ENCODE results near the gene THAP10. TPM values are rescaled to one million over a fixed set of nuclear protein-coding genes. Genes with fewer than 3 reads are reported as not detected.
A peak's percentile ranks its signal among the peaks of the same experiment; 100 is the strongest.

The THAP10 gene
- total RNA-seq, 1 donor: 7.9 TPM

GRCh38 chr15:70837476-70837875 lies 54.8 kb downstream of the THAP10 start:
- no peak for DNase-seq (ENCODE audit: low read depth)
- H3K4me3 ChIP-seq (ENCODE audit: low read depth, low read length): no peak overlapping the region
- TF ChIP-seq CTCF (IDR thresholded peaks at IDR 0.05; ENCODE audit: insufficient read depth, low read length): no peak

GRCh38 chr15:70835841-70836240 lies 56.4 kb downstream of the THAP10 start:
- DNase-seq (ENCODE audit: low read depth): peak; percentile 43
- TF ChIP-seq CTCF (IDR thresholded peaks at IDR 0.05; ENCODE audit: insufficient read depth, low read length): no peak
- no peak overlapping the region for H3K4me3 ChIP-seq (ENCODE audit: low read depth, low read length)

- H3K4me3 ChIP-seq (ENCODE audit: low read depth, low read length): no peak overlapping the region
- peak; percentile 88 for DNase-seq (ENCODE audit: low read depth)
- no peak for TF ChIP-seq CTCF (IDR thresholded peaks at IDR 0.05; ENCODE audit: insufficient read depth, low read length)
Observed at GRCh38 chr15:70835415-70835814, 56.8 kb downstream of the THAP10 start.

GRCh38 chr15:70834999-70835398 lies 57.2 kb downstream of the THAP10 start:
- H3K4me3 ChIP-seq (ENCODE audit: low read depth, low read length): no peak overlapping the region
- DNase-seq (ENCODE audit: low read depth): no peak
- TF ChIP-seq CTCF (IDR thresholded peaks at IDR 0.05; ENCODE audit: insufficient read depth, low read length): no peak

GRCh38 chr15:70833861-70834765 lies 58.1 kb downstream of the THAP10 start:
- H3K4me3 ChIP-seq (ENCODE audit: low read depth, low read length): no peak overlapping the region
- no peak for TF ChIP-seq CTCF (IDR thresholded peaks at IDR 0.05; ENCODE audit: insufficient read depth, low read length)
- DNase-seq (ENCODE audit: low read depth): peak; percentile 91

- no peak for TF ChIP-seq CTCF (IDR thresholded peaks at IDR 0.05; ENCODE audit: insufficient read depth, low read length)
- no peak for DNase-seq (ENCODE audit: low read depth)
- no peak overlapping the region for H3K4me3 ChIP-seq (ENCODE audit: low read depth, low read length)
Observed at GRCh38 chr15:70833422-70833821, 58.8 kb downstream of the THAP10 start.
